Measurements from ENCODE around the gene GREB1L.

DNA sequence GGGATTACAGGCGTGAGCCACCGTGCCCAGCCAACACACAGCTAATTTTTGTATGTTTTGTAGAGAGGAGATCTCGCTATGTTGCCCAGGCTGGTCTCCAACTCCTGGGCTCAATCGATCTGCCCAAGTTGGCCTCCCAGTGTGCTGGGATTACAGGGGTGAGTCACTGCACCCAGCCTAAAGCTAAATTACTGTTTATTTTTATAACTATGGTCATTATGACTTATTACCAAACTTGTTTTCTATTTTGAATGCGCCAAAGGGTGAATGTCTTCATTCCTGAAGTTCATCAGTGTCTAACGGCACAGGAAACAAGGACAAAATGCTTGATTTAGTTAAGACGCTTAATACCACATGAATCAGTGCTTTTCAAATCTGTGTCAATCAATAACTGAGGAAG is 38.9 kb upstream of the GREB1L start:
- TF ChIP-seq, protein P1, sequence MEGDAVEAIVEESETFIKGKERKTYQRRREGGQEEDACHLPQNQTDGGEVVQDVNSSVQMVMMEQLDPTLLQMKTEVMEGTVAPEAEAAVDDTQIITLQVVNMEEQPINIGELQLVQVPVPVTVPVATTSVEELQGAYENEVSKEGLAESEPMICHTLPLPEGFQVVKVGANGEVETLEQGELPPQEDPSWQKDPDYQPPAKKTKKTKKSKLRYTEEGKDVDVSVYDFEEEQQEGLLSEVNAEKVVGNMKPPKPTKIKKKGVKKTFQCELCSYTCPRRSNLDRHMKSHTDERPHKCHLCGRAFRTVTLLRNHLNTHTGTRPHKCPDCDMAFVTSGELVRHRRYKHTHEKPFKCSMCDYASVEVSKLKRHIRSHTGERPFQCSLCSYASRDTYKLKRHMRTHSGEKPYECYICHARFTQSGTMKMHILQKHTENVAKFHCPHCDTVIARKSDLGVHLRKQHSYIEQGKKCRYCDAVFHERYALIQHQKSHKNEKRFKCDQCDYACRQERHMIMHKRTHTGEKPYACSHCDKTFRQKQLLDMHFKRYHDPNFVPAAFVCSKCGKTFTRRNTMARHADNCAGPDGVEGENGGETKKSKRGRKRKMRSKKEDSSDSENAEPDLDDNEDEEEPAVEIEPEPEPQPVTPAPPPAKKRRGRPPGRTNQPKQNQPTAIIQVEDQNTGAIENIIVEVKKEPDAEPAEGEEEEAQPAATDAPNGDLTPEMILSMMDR (IDR thresholded peaks at IDR 0.05): no peak
- no peak for TF ChIP-seq POLR2A (IDR thresholded peaks at IDR 0.05)

Data from adrenal gland (tissue), 5 donors.